HG03442 (cell line): ENCODE results near the gene PTTG2.

ENCODE experiments used
- ATAC-seq: cut with Tn5 transposase; IDR thresholded peaks from one replicate; pipeline ENCODE4 v1.9.1; 2021; ENCODE audit warnings: mild to moderate bottlenecking, moderate library complexity; ENCODE audit not compliant: unreplicated experiment

The PTTG2 gene

GRCh38 chr4:37982736-37983135 lies 22.5 kb downstream of the PTTG2 start:
- no peak for ATAC-seq

GRCh38 chr4:37983951-37984350 lies 23.8 kb downstream of the PTTG2 start:
- ATAC-seq: no peak

GRCh38 chr4:37985730-37986275 lies 25.6 kb downstream of the PTTG2 start:
- ATAC-seq: peak; percentile 39

GRCh38 chr4:37988670-37989069 lies 28.5 kb downstream of the PTTG2 start:
- ATAC-seq: no peak

GRCh38 chr4:37989398-37990260 lies 29.4 kb downstream of the PTTG2 start:
- no peak for ATAC-seq

- ATAC-seq: no peak
Measured at GRCh38 chr4:37990731-37991245, 30.6 kb downstream of the PTTG2 start.

- ATAC-seq: no peak
Measured at GRCh38 chr4:37991623-37992410, 31.6 kb downstream of the PTTG2 start.

- no peak for ATAC-seq
Measured at GRCh38 chr4:37993806-37994205, 33.6 kb downstream of the PTTG2 start.

GRCh38 chr4:37994569-37994968 lies 34.4 kb downstream of the PTTG2 start:
- peak; percentile 71 for ATAC-seq

- no peak for ATAC-seq
Measured at GRCh38 chr4:37995299-37995821, 35.2 kb downstream of the PTTG2 start.

GRCh38 chr4:37995981-37996775 lies 36.0 kb downstream of the PTTG2 start:
- no peak for ATAC-seq

GRCh38 chr4:37998226-37998625 lies 38.0 kb downstream of the PTTG2 start:
- no peak for ATAC-seq

- ATAC-seq: no peak
Measured at GRCh38 chr4:37999000-37999716, 39.0 kb downstream of the PTTG2 start.

- ATAC-seq: no peak
Measured at GRCh38 chr4:37999965-38000364, 39.8 kb downstream of the PTTG2 start.

GRCh38 chr4:38001927-38002326 lies 41.7 kb downstream of the PTTG2 start:
- ATAC-seq: no peak

GRCh38 chr4:38002451-38003071 lies 42.4 kb downstream of the PTTG2 start:
- ATAC-seq: no peak

GRCh38 chr4:38003102-38003501 lies 42.9 kb downstream of the PTTG2 start:
- no peak for ATAC-seq

GRCh38 chr4:38003628-38004027 lies 43.4 kb downstream of the PTTG2 start:
- ATAC-seq: no peak

- ATAC-seq: no peak
Measured at GRCh38 chr4:38004062-38004461, 43.9 kb downstream of the PTTG2 start.
